Activated naive CD8-positive, alpha-beta T cell (primary cell): ENCODE data around the gene BFSP2.

Experiments
- H3K27ac Mint-ChIP-seq: one replicate; pipeline ENCODE4 v1.8.0; 2021; ENCODE audit warnings: mixed read lengths
- H3K27me3 Mint-ChIP-seq: one replicate; pipeline ENCODE4 v1.8.0; 2021; ENCODE audit warnings: mixed read lengths
- H3K36me3 Mint-ChIP-seq: one replicate; pipeline ENCODE4 v1.8.0; 2021; ENCODE audit warnings: mixed read lengths
- H3K4me1 Mint-ChIP-seq: one replicate; pipeline ENCODE4 v1.8.0; 2021; ENCODE audit warnings: low read depth, mixed read lengths
- H3K4me3 Mint-ChIP-seq: one replicate; pipeline ENCODE4 v1.8.0; 2021; ENCODE audit warnings: mild to moderate bottlenecking, mixed read lengths
- H3K9me3 Mint-ChIP-seq: one replicate; pipeline ENCODE4 v1.8.0; 2021; ENCODE audit warnings: low read depth, mixed read lengths

BFSP2 gene

GRCh38 chr3:133424937-133425869, 25.3 kb downstream of the BFSP2 start:
- H3K27ac Mint-ChIP-seq = no peak overlapping the region
- peaks cover 5% of the 10 kb centered on the region for H3K36me3 Mint-ChIP-seq
- no peak overlapping the region for H3K4me3 Mint-ChIP-seq
- peaks cover 3% of the 10 kb centered on the region for H3K4me1 Mint-ChIP-seq
- no peaks in the 10 kb centered on the region for H3K9me3 Mint-ChIP-seq
- no peaks in the 10 kb centered on the region for H3K27me3 Mint-ChIP-seq

GRCh38 chr3:133425898-133426297, 26.0 kb downstream of the BFSP2 start:
- Mint-ChIP-seq H3K4me3 (no peak overlapping the region), H3K27me3 (no peaks in the 10 kb centered on the region), H3K36me3 (peaks cover 5% of the 10 kb centered on the region), H3K9me3 (no peaks in the 10 kb centered on the region), H3K4me1 (peaks cover 3% of the 10 kb centered on the region), H3K27ac (no peak overlapping the region)

GRCh38 chr3:133426721-133427120, 26.9 kb downstream of the BFSP2 start:
- no peaks in the 10 kb centered on the region for H3K27me3 Mint-ChIP-seq
- H3K36me3 Mint-ChIP-seq = peaks cover 5% of the 10 kb centered on the region
- no peak overlapping the region for H3K4me3 Mint-ChIP-seq
- H3K4me1 Mint-ChIP-seq = peaks cover 3% of the 10 kb centered on the region
- H3K9me3 Mint-ChIP-seq = no peaks in the 10 kb centered on the region
- peak overlapping the region; percentile 30 for H3K27ac Mint-ChIP-seq

GRCh38 chr3:133428552-133428951, 28.7 kb downstream of the BFSP2 start:
- Mint-ChIP-seq H3K27ac (no peak overlapping the region), H3K4me1 (peaks cover 3% of the 10 kb centered on the region), H3K36me3 (peaks cover 5% of the 10 kb centered on the region), H3K9me3 (no peaks in the 10 kb centered on the region), H3K27me3 (no peaks in the 10 kb centered on the region), H3K4me3 (no peak overlapping the region)

- H3K9me3 Mint-ChIP-seq = no peaks in the 10 kb centered on the region
- no peaks in the 10 kb centered on the region for H3K4me1 Mint-ChIP-seq
- no peak overlapping the region for H3K4me3 Mint-ChIP-seq
- H3K36me3 Mint-ChIP-seq = peaks cover 5% of the 10 kb centered on the region
- no peaks in the 10 kb centered on the region for H3K27me3 Mint-ChIP-seq
- no peak overlapping the region for H3K27ac Mint-ChIP-seq
Measured at GRCh38 chr3:133429063-133429462, 29.2 kb downstream of the BFSP2 start.

- Mint-ChIP-seq H3K27me3 (no peaks in the 10 kb centered on the region), H3K36me3 (peaks cover 10% of the 10 kb centered on the region), H3K27ac (no peak overlapping the region), H3K9me3 (peaks cover 8% of the 10 kb centered on the region), H3K4me1 (peaks cover 22% of the 10 kb centered on the region), H3K4me3 (no peak overlapping the region)
Measured at GRCh38 chr3:133439563-133439962, 39.7 kb downstream of the BFSP2 start.

- no peak overlapping the region for H3K27ac Mint-ChIP-seq
- no peak overlapping the region for H3K4me3 Mint-ChIP-seq
- peaks cover 8% of the 10 kb centered on the region for H3K9me3 Mint-ChIP-seq
- peaks cover 22% of the 10 kb centered on the region for H3K4me1 Mint-ChIP-seq
- H3K27me3 Mint-ChIP-seq = no peaks in the 10 kb centered on the region
- H3K36me3 Mint-ChIP-seq = peaks cover 10% of the 10 kb centered on the region
Measured at GRCh38 chr3:133440652-133441051, 40.8 kb downstream of the BFSP2 start.

GRCh38 chr3:133441867-133442270, 42.0 kb downstream of the BFSP2 start:
- Mint-ChIP-seq H3K36me3 (peaks cover 10% of the 10 kb centered on the region), H3K27me3 (no peaks in the 10 kb centered on the region), H3K4me1 (peaks cover 22% of the 10 kb centered on the region), H3K27ac (peak overlapping the region; percentile 75), H3K9me3 (peaks cover 8% of the 10 kb centered on the region), H3K4me3 (peak overlapping the region; percentile 81)

- Mint-ChIP-seq H3K27ac (no peak overlapping the region), H3K27me3 (no peaks in the 10 kb centered on the region), H3K36me3 (peaks cover 10% of the 10 kb centered on the region), H3K9me3 (peaks cover 8% of the 10 kb centered on the region), H3K4me1 (peaks cover 22% of the 10 kb centered on the region), H3K4me3 (peak overlapping the region; percentile 81)
Measured at GRCh38 chr3:133442518-133442917, 42.7 kb downstream of the BFSP2 start.

- no peak overlapping the region for H3K27ac Mint-ChIP-seq
- no peak overlapping the region for H3K4me3 Mint-ChIP-seq
- peaks cover 8% of the 10 kb centered on the region for H3K9me3 Mint-ChIP-seq
- H3K36me3 Mint-ChIP-seq = peaks cover 10% of the 10 kb centered on the region
- no peaks in the 10 kb centered on the region for H3K27me3 Mint-ChIP-seq
- peaks cover 31% of the 10 kb centered on the region for H3K4me1 Mint-ChIP-seq
Measured at GRCh38 chr3:133443649-133444422, 44.0 kb downstream of the BFSP2 start.

- Mint-ChIP-seq H3K27me3 (no peaks in the 10 kb centered on the region), H3K27ac (no peak overlapping the region), H3K9me3 (peaks cover 5% of the 10 kb centered on the region), H3K4me3 (no peak overlapping the region), H3K36me3 (peaks cover 5% of the 10 kb centered on the region), H3K4me1 (peaks cover 36% of the 10 kb centered on the region)
Measured at GRCh38 chr3:133444423-133444774, 44.5 kb downstream of the BFSP2 start.

- H3K27me3 Mint-ChIP-seq = no peaks in the 10 kb centered on the region
- peaks cover 36% of the 10 kb centered on the region for H3K4me1 Mint-ChIP-seq
- H3K27ac Mint-ChIP-seq = no peak overlapping the region
- H3K4me3 Mint-ChIP-seq = no peak overlapping the region
- H3K9me3 Mint-ChIP-seq = no peaks in the 10 kb centered on the region
- no peaks in the 10 kb centered on the region for H3K36me3 Mint-ChIP-seq
Measured at GRCh38 chr3:133445108-133445507, 45.3 kb downstream of the BFSP2 start.

- Mint-ChIP-seq H3K4me1 (peaks cover 21% of the 10 kb centered on the region), H3K4me3 (no peak overlapping the region), H3K9me3 (no peaks in the 10 kb centered on the region), H3K36me3 (no peaks in the 10 kb centered on the region), H3K27ac (peak overlapping the region; percentile 59), H3K27me3 (no peaks in the 10 kb centered on the region)
Measured at GRCh38 chr3:133447750-133448477, 48.1 kb downstream of the BFSP2 start.

GRCh38 chr3:133448478-133449122, 48.7 kb downstream of the BFSP2 start:
- H3K4me1 Mint-ChIP-seq = peaks cover 20% of the 10 kb centered on the region
- no peak overlapping the region for H3K4me3 Mint-ChIP-seq
- H3K36me3 Mint-ChIP-seq = no peaks in the 10 kb centered on the region

More at GRCh38 chr3:133448478-133449122, 48.7 kb downstream of the BFSP2 start:
- Mint-ChIP-seq H3K27ac (peak overlapping the region; percentile 59), H3K9me3 (no peaks in the 10 kb centered on the region), H3K27me3 (no peaks in the 10 kb centered on the region)
